Transverse colon (tissue), 4 donors: ENCODE results near the gene PLPPR2.

ENCODE experiments used
- EP300 ChIP-seq: sonication (generic); formaldehyde crosslinking; IDR thresholded peaks from one replicate; pipeline ENCODE4 v1.6.1; 2017; ENCODE audit warnings: antibody characterized with exemption, low read depth
- POLR2AphosphoS5 ChIP-seq, 3 donors: sonication (generic); formaldehyde crosslinking; IDR thresholded peaks; one replicate each; pipeline ENCODE4 v1.6.1; 2016; ENCODE audit warnings: antibody characterized with exemption in 3 of 3
- TF ChIP-seq, protein P1 (sequence below), 5 experiments: fragments of 200-600 bp in 3 of 5; fragments of 450-650 bp in 2 of 5; sonication (generic) in 3 of 5; IDR thresholded peaks; 1 replicate in 2 of 5; 2 replicates in 3 of 5; pipeline ENCODE4 v1.5.1; 2016 to 2017; ENCODE audit warnings: antibody characterized with exemption in 5 of 5, inconsistent platforms in 3 of 5, mild to moderate bottlenecking in 2 of 5, moderate library complexity in 1 of 5

DNA sequence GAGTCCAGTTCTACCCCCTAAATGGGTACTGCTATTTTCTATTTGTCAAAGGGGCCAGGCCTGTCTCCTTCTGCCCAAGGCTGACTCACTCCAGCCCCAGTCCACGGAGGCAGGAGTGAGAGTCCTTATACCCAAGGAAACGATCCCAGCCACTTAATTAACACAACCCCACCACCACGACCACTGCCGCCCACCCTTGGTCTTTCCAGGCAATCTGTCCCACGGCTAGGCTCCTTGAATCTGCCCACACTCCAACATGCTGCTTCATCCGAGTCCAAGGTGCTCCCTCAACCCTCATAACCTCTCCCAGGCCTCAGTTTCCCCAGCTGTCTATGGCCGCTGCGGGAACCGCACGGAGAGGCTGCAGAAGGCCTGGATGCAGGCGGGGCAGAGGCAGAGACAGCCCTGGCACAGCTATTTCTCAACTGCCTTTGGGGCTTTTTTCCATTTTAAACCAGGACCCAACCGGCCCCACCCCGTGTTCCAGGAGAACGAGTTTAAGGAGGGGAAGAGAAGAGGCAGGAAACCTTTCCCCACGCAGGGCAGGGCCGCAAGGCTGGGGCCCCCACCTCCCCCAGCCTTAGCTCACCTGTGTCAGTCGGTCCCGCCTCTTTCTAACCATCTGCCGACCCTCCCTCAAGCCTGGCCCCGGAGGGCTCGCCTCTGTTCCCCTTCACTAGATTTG is 16.5 kb upstream of the PLPPR2 start:
- TF ChIP-seq, protein P1, sequence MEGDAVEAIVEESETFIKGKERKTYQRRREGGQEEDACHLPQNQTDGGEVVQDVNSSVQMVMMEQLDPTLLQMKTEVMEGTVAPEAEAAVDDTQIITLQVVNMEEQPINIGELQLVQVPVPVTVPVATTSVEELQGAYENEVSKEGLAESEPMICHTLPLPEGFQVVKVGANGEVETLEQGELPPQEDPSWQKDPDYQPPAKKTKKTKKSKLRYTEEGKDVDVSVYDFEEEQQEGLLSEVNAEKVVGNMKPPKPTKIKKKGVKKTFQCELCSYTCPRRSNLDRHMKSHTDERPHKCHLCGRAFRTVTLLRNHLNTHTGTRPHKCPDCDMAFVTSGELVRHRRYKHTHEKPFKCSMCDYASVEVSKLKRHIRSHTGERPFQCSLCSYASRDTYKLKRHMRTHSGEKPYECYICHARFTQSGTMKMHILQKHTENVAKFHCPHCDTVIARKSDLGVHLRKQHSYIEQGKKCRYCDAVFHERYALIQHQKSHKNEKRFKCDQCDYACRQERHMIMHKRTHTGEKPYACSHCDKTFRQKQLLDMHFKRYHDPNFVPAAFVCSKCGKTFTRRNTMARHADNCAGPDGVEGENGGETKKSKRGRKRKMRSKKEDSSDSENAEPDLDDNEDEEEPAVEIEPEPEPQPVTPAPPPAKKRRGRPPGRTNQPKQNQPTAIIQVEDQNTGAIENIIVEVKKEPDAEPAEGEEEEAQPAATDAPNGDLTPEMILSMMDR (IDR thresholded peaks at IDR 0.05): no peak
- no peak for TF ChIP-seq POLR2AphosphoS5 (IDR thresholded peaks at IDR 0.05)
- no peak for TF ChIP-seq EP300
